Upper lobe of left lung (tissue), 6 donors: ENCODE measurements around the gene POU2F2. TPM values are rescaled to one million over a fixed set of nuclear protein-coding genes. Genes with fewer than 3 reads are reported as not detected.

Experiments
- ATAC-seq, 2 donors: fragments of 200-7000 bp; cut with Tn5 transposase; one replicate each; pipeline ENCODE4 v1.9.1; 2022; ENCODE audit warnings: mild to moderate bottlenecking in 2 of 2, moderate library complexity in 2 of 2; ENCODE audit not compliant: low FRiP score in 2 of 2
- DNase-seq, 2 donors: peaks; one replicate each; pipeline ENCODE4 v3.0.0-alpha.2; 2019 to 2020
- H3K27ac ChIP-seq, 4 donors: fragments of 200-600 bp; sonication (generic); one replicate each; pipeline ENCODE4 v1.5.1; 2016 to 2019
- H3K27me3 ChIP-seq, 4 donors: fragments of 200-600 bp; sonication (generic); one replicate each; pipeline ENCODE4 v1.5.1; 2017 to 2019
- H3K36me3 ChIP-seq, 4 donors: fragments of 200-600 bp; sonication (generic); one replicate each; pipeline ENCODE4 v1.5.1; 2016 to 2019
- H3K4me1 ChIP-seq, 4 donors: fragments of 200-600 bp; sonication (generic); one replicate each; pipeline ENCODE4 v1.5.1; 2018 to 2019
- H3K4me3 ChIP-seq, 4 donors: fragments of 200-600 bp; sonication (generic); one replicate each; pipeline ENCODE4 v1.5.1; 2017 to 2019; ENCODE audit warnings: mild to moderate bottlenecking in 2 of 4, moderate library complexity in 1 of 4
- H3K9me3 ChIP-seq, 4 donors: fragments of 200-600 bp; sonication (generic); one replicate each; pipeline ENCODE4 v1.5.1; 2018 to 2019
- CTCF ChIP-seq, 6 experiments: fragments of 450-650 bp in 4 of 6; fragments of 200-600 bp in 2 of 6; sonication (generic) in 2 of 6; IDR thresholded peaks; one replicate each; pipeline ENCODE4 v1.5.1; 2016 to 2019; ENCODE audit warnings: antibody characterized with exemption in 6 of 6
- EP300 ChIP-seq, 4 donors: sonication (generic); formaldehyde crosslinking; IDR thresholded peaks; one replicate each; pipeline ENCODE4 v1.5.1; 2017; ENCODE audit warnings: antibody characterized with exemption in 4 of 4, control low read depth in 2 of 4
- POLR2A ChIP-seq, 4 donors: fragments of 450-650 bp; IDR thresholded peaks; one replicate each; pipeline ENCODE4 v1.5.1; 2016 to 2017; ENCODE audit warnings: antibody characterized with exemption in 4 of 4, mild to moderate bottlenecking in 2 of 4
- POLR2AphosphoS5 ChIP-seq, 2 donors: sonication (generic); formaldehyde crosslinking; IDR thresholded peaks; one replicate each; pipeline ENCODE4 v1.5.1; 2017; ENCODE audit warnings: antibody characterized with exemption in 2 of 2
- WGBS, 2 donors: methylation state at CpG; one replicate each; pipeline ENCODE4 v1.1.5; 2017 to 2018; 5-methylcytosine and 5-hydroxymethylcytosine counted together
- total RNA-seq, 6 donors: library from RNA; depleted of rRNA in 4 of 6; stranded (reverse); fragments of >200 nt in 4 of 6; gene quantifications; one replicate each; pipeline versions ENCODE4 v1.1.0 to v1.2.1, GENCODE V29; 2016 to 2021
- donor health status: DM: no; HTN: no; CAD: no; lungs with moderate emphysema.
- donor health status: DM: no; HTN: yes; CAD: no; lungs with severe emphysema.

POU2F2 gene
- total RNA-seq, 6 donors from 2014 or later, result 1.3 to 12.0 (median 5.0) TPM

- DNase-seq, result no peak
- H3K4me1 ChIP-seq, result peaks cover 0 to under 1% (median 0%) of the 10 kb centered on the region in 4 donors
- WGBS, 2 donors, result 44% methylated on average over 10 of the region's 10 CpGs
- TF ChIP-seq POLR2AphosphoS5 (IDR thresholded peaks at IDR 0.05), result no peak
- TF ChIP-seq EP300 (IDR thresholded peaks at IDR 0.05), result no peak
- TF ChIP-seq POLR2A (IDR thresholded peaks at IDR 0.05), result no peak
- TF ChIP-seq CTCF (IDR thresholded peaks at IDR 0.05), result no peak
- H3K9me3 ChIP-seq, result no peaks in the 10 kb centered on the region
- peak in 1 of 2 donors; percentile 90 for ATAC-seq
- no peak overlapping the region for H3K27ac ChIP-seq
- H3K27me3 ChIP-seq, result no peaks in the 10 kb centered on the region
- no peaks in the 10 kb centered on the region for H3K36me3 ChIP-seq
- no peak overlapping the region for H3K4me3 ChIP-seq
Observed at GRCh38 chr19:42113641-42114348, 18.5 kb downstream of the POU2F2 start.

- no peaks in the 10 kb centered on the region for H3K27me3 ChIP-seq
- TF ChIP-seq CTCF (IDR thresholded peaks at IDR 0.05), result no peak
- no peak for TF ChIP-seq POLR2AphosphoS5 (IDR thresholded peaks at IDR 0.05)
- TF ChIP-seq EP300 (IDR thresholded peaks at IDR 0.05), result no peak
- TF ChIP-seq POLR2A (IDR thresholded peaks at IDR 0.05), result no peak
- DNase-seq (no peak), ATAC-seq (no peak)
- H3K36me3 ChIP-seq, result no peaks in the 10 kb centered on the region
- no peak overlapping the region for H3K27ac ChIP-seq
- peaks cover 0 to 4% (median 0%) of the 10 kb centered on the region in 4 donors for H3K4me1 ChIP-seq
- 73% methylated on average over 3 of the region's 3 CpGs for WGBS, 2 donors
- no peaks in the 10 kb centered on the region for H3K9me3 ChIP-seq
- no peak overlapping the region for H3K4me3 ChIP-seq
Observed at GRCh38 chr19:42111811-42112210, 20.4 kb downstream of the POU2F2 start.

DNA sequence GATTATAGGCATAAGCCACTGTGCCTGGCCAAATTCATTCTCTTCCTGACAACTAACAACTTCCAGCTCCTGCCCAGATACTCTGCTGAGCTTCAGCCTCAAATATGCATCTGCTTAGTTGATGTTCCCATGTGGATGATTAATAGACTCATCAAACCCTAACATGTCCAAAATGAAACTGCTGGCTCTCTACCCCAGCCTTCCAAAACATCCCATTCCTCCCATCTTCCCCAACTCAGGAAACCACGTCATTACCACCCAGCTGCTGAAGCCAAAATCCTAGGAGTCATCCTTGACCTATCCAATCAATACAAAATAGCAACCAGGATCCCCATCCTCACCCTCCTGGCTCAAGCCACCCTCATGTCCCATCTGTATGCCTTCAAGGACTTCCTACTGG is 20.9 kb downstream of the POU2F2 start:
- 77 to 92% methylated on average over 1 of the region's 1 CpG for WGBS, 2 donors

DNA sequence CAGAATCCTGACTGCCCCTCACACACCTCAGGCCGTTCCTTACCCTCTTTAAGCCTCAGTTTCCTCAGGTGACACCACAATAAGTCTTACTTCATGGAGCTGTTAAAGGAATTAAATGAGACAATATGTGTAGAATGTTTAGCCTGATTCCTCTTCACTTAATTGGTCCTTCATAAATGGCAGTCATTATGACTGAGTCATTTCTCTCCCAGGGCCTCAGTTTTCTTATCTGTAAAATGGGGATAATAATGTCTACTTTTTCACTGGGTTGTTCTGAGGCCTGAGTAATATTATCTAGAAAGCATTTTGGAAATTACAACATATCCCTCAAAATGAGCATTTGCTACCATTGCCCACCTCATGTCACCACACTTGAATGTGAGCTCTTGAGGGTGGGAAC is 21.6 kb downstream of the POU2F2 start:
- 68 to 91% methylated on average over 1 of the region's 1 CpG for WGBS, 2 donors

More for the DNA sequence above, 20.9 kb downstream of the POU2F2 start:
- Histone ChIP-seq H3K4me1 (peaks cover 0 to 4% (median 0%) of the 10 kb centered on the region in 4 donors), H3K27ac (no peak overlapping the region), H3K36me3 (no peaks in the 10 kb centered on the region), H3K4me3 (no peak overlapping the region), H3K9me3 (no peaks in the 10 kb centered on the region), H3K27me3 (no peaks in the 10 kb centered on the region)
- TF ChIP-seq EP300 (IDR thresholded peaks at IDR 0.05) (no peak), POLR2AphosphoS5 (IDR thresholded peaks at IDR 0.05) (no peak)
- DNase-seq, result no peak
- no peak for ATAC-seq

GRCh38 chr19:42109896-42110295 is 22.4 kb downstream of the POU2F2 start:
- H3K4me3 ChIP-seq, result no peak overlapping the region
- no peaks in the 10 kb centered on the region for H3K9me3 ChIP-seq
- ATAC-seq, result no peak
- no peaks in the 10 kb centered on the region for H3K27me3 ChIP-seq
- WGBS, 2 donors, result 77 to 79% methylated on average over 3 of the region's 3 CpGs
- peaks cover 0 to 4% (median 0%) of the 10 kb centered on the region in 4 donors for H3K4me1 ChIP-seq
- no peak for DNase-seq
- H3K27ac ChIP-seq, result no peak overlapping the region
- TF ChIP-seq CTCF (IDR thresholded peaks at IDR 0.05), result no peak
- no peak for TF ChIP-seq POLR2AphosphoS5 (IDR thresholded peaks at IDR 0.05)
- TF ChIP-seq POLR2A (IDR thresholded peaks at IDR 0.05), result no peak
- TF ChIP-seq EP300 (IDR thresholded peaks at IDR 0.05), result no peak
- H3K36me3 ChIP-seq, result no peaks in the 10 kb centered on the region

More for the DNA sequence above, 21.6 kb downstream of the POU2F2 start:
- no peak for DNase-seq
- no peak for ATAC-seq
- H3K27me3 ChIP-seq, result no peaks in the 10 kb centered on the region
- TF ChIP-seq POLR2AphosphoS5 (IDR thresholded peaks at IDR 0.05) (no peak), EP300 (IDR thresholded peaks at IDR 0.05) (no peak), CTCF (IDR thresholded peaks at IDR 0.05) (no peak), POLR2A (IDR thresholded peaks at IDR 0.05) (no peak)
- H3K4me1 ChIP-seq, result peaks cover 0 to 4% (median 0%) of the 10 kb centered on the region in 4 donors
- H3K27ac ChIP-seq, result no peak overlapping the region
- H3K36me3 ChIP-seq, result no peaks in the 10 kb centered on the region
- H3K9me3 ChIP-seq, result no peaks in the 10 kb centered on the region
- no peak overlapping the region for H3K4me3 ChIP-seq
